Testis (tissue), 3 donors: ENCODE measurements around the gene TGM1. TPM values are rescaled to one million over a fixed set of nuclear protein-coding genes. Genes with fewer than 3 reads are reported as not detected.

Experiments
- DNase-seq: peaks from one replicate; pipeline ENCODE4 v3.0.0-alpha.2; 2019
- H3K27ac ChIP-seq, 2 donors: fragments of 200-600 bp; sonication (generic); one replicate each; pipeline ENCODE4 v1.5.1; 2019
- H3K27me3 ChIP-seq: fragments of 200-600 bp; sonication (generic); one replicate; pipeline ENCODE4 v1.5.1; 2019
- H3K36me3 ChIP-seq: fragments of 200-600 bp; sonication (generic); one replicate; pipeline ENCODE4 v1.5.1; 2017; ENCODE audit warnings: low read depth; ENCODE audit errors: missing control alignments
- H3K4me1 ChIP-seq: fragments of 200-600 bp; sonication (generic); one replicate; pipeline ENCODE4 v1.5.1; 2019
- H3K4me3 ChIP-seq, 2 donors: fragments of 200-600 bp; sonication (generic); one replicate each; pipeline ENCODE4 v1.5.1; 2017 to 2019
- H3K9me3 ChIP-seq: fragments of 200-600 bp; sonication (generic); one replicate; pipeline ENCODE4 v1.5.1; 2017
- CTCF ChIP-seq, 3 experiments: fragments of 450-650 bp in 2 of 3; fragments of 200-600 bp in 1 of 3; sonication (generic) in 1 of 3; IDR thresholded peaks; one replicate each; pipeline ENCODE4 v1.5.1; 2016 to 2019; ENCODE audit warnings: antibody characterized with exemption in 3 of 3, mild to moderate bottlenecking in 2 of 3, moderate library complexity in 1 of 3
- POLR2A ChIP-seq: fragments of 450-650 bp; IDR thresholded peaks from one replicate; pipeline ENCODE4 v1.6.1; 2017; ENCODE audit warnings: antibody characterized with exemption, mild to moderate bottlenecking, moderate library complexity
- WGBS, 2 donors: methylation state at CpG; one replicate each; pipeline ENCODE4 v1.1.5; 2018; 5-methylcytosine and 5-hydroxymethylcytosine counted together
- intact Hi-C: fragments of 100-400 bp; cut with DNase I; formaldehyde crosslinking; loops from one replicate; pipeline ENCODE4 v1.15.1; 2023; ENCODE audit warnings: low total_unique reads
- polyA plus RNA-seq: library from polyadenylated mRNA; stranded (reverse); fragments of 350-450 nt; fragmentation: Illumina TruSeq; extraction: RNeasy Lipid Tissue Mini Kit (QIAGEN cat#74804); gene quantifications from one replicate; pipeline ENCODE4 v1.2.3, GENCODE V29; 2014; ENCODE audit warnings: low read depth, low replicate concordance; ENCODE audit not compliant: insufficient read depth
- total RNA-seq, 2 donors: library from RNA; depleted of rRNA; stranded (reverse); fragments of >200 nt; gene quantifications; one replicate each; pipeline ENCODE4 v1.2.3, GENCODE V29; 2016

The TGM1 gene
- total and polyA plus RNA-seq, 3 donors from 2014 or later = 3.6 to 10.5 (median 5.4) TPM

GRCh38 chr14:24259282-24260025 lies 3.5 kb downstream of the TGM1 start:
- Histone ChIP-seq H3K4me1 (no peaks in the 10 kb centered on the region), H3K27ac (no peak overlapping the region), H3K4me3 (no peak overlapping the region), H3K36me3 (no peaks in the 10 kb centered on the region), H3K27me3 (no peaks in the 10 kb centered on the region), H3K9me3 (no peaks in the 10 kb centered on the region)
- TF ChIP-seq POLR2A (no peak), CTCF (IDR thresholded peaks at IDR 0.05) (no peak)
- intact Hi-C loops = no loop called here
- WGBS, 2 donors = 85 to 90% methylated on average over 14 to 16 of the region's 16 CpGs
- DNase-seq = no peak

GRCh38 chr14:24258548-24259265 lies 4.3 kb downstream of the TGM1 start:
- Histone ChIP-seq H3K27ac (no peak overlapping the region), H3K27me3 (no peaks in the 10 kb centered on the region), H3K4me1 (no peaks in the 10 kb centered on the region), H3K4me3 (no peak overlapping the region), H3K36me3 (no peaks in the 10 kb centered on the region), H3K9me3 (no peaks in the 10 kb centered on the region)
- WGBS, 2 donors = 83 to 94% methylated on average over 5 to 18 of the region's 18 CpGs
- no peak for DNase-seq
- intact Hi-C loops = no loop called here
- TF ChIP-seq POLR2A = no peak
- TF ChIP-seq CTCF (IDR thresholded peaks at IDR 0.05) = no peak

GRCh38 chr14:24258119-24258518 lies 4.9 kb downstream of the TGM1 start:
- 87 to 92% methylated on average over 6 to 9 of the region's 9 CpGs for WGBS, 2 donors
- DNase-seq = no peak
- Histone ChIP-seq H3K4me3 (no peak overlapping the region), H3K27ac (no peak overlapping the region), H3K27me3 (no peaks in the 10 kb centered on the region), H3K9me3 (no peaks in the 10 kb centered on the region), H3K4me1 (no peaks in the 10 kb centered on the region), H3K36me3 (no peaks in the 10 kb centered on the region)
- intact Hi-C loops = no loop called here
- TF ChIP-seq POLR2A (no peak), CTCF (IDR thresholded peaks at IDR 0.05) (no peak)

- Histone ChIP-seq H3K4me3 (no peak overlapping the region), H3K36me3 (no peaks in the 10 kb centered on the region), H3K9me3 (no peaks in the 10 kb centered on the region), H3K27me3 (no peaks in the 10 kb centered on the region), H3K27ac (no peak overlapping the region), H3K4me1 (no peaks in the 10 kb centered on the region)
- DNase-seq = no peak
- intact Hi-C loops = no loop called here
- no peak for TF ChIP-seq POLR2A
- no peak for TF ChIP-seq CTCF (IDR thresholded peaks at IDR 0.05)
- WGBS, 2 donors = 76 to 83% methylated on average over 4 of the region's 4 CpGs
These were observed 6.0 kb downstream of the TGM1 start for GRCh38 chr14:24256960-24257359.
